Adrenal gland (tissue), 5 donors: ENCODE data around the gene GPRC5D.

Experiments used
- POLR2A ChIP-seq, 2 donors: fragments of 450-650 bp; IDR thresholded peaks; one replicate each; pipeline ENCODE4 v1.6.1; 2017; ENCODE audit warnings: antibody characterized with exemption in 2 of 2, mild to moderate bottlenecking in 2 of 2, moderate library complexity in 1 of 2
- TF ChIP-seq, protein P1 (sequence below), 6 experiments: fragments of 450-650 bp in 4 of 6; fragments of 200-600 bp in 2 of 6; sonication (generic) in 1 of 6; IDR thresholded peaks; 1 replicate in 5 of 6; 2 replicates in 1 of 6; pipeline versions ENCODE4 v1.5.1 to v1.8.0; 2016 to 2021; ENCODE audit warnings: antibody characterized with exemption in 6 of 6, mild to moderate bottlenecking in 2 of 6, moderate library complexity in 1 of 6
- donor health status: DM: no; HTN: no; CAD: no.

DNA sequence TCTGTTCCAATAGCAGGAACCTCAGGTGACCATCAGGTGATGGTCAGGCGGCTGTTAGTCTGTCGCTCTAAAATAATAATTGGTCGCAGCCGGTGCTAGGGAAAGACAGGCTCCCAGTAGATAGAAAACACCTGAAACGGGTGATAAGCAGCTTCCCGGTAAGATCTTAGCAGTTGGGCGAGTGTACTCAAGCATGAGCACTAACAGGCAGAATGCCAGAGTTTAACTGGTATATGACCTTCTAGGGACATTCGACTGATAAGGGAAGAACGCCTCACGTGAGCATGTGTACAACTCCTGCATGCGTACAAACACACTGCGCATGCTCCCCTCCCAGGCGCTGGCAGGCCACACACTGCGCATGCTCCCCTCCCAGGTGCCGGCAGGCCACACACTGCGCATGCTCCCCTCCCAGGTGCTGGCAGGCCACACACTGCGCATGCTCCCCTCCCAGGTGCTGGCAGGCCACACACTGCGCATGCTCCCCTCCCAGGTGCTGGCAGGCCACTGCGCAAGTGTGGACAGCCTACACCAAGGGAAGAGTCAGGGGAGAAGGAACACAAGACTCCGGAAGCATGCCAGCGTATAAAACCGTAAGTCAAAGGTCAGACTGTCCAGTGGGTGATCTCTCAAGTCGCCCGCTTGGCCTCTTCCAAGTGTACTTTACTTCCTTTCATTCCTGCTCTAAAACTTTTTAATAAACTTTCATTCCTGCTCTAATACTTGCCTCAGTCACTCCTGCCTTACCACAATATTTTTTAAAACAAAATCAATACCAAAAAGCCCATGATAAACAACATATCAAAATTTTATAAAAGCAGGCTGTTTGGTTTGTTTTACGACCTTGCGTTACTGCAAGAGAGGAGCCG lies 24.5 kb downstream of the GPRC5D start:
- TF ChIP-seq, protein P1, sequence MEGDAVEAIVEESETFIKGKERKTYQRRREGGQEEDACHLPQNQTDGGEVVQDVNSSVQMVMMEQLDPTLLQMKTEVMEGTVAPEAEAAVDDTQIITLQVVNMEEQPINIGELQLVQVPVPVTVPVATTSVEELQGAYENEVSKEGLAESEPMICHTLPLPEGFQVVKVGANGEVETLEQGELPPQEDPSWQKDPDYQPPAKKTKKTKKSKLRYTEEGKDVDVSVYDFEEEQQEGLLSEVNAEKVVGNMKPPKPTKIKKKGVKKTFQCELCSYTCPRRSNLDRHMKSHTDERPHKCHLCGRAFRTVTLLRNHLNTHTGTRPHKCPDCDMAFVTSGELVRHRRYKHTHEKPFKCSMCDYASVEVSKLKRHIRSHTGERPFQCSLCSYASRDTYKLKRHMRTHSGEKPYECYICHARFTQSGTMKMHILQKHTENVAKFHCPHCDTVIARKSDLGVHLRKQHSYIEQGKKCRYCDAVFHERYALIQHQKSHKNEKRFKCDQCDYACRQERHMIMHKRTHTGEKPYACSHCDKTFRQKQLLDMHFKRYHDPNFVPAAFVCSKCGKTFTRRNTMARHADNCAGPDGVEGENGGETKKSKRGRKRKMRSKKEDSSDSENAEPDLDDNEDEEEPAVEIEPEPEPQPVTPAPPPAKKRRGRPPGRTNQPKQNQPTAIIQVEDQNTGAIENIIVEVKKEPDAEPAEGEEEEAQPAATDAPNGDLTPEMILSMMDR (IDR thresholded peaks at IDR 0.05) = no peak
- peak; percentile 23 to 81 for TF ChIP-seq POLR2A (IDR thresholded peaks at IDR 0.05)
